CD14-positive monocyte (primary cell): Measurements from ENCODE around the gene AGBL1. TPM values are rescaled to one million over a fixed set of nuclear protein-coding genes. Genes with fewer than 3 reads are reported as not detected.

Experiments
- DNase-seq, 3 donors: peaks; one replicate each; pipeline ENCODE4 v3.0.0-alpha.2; 2011 to 2022
- H2AFZ ChIP-seq: 2 replicates; pipeline ENCODE4 v1.6.0; 2012; ENCODE audit warnings: mild to moderate bottlenecking, low read depth, low read length, inconsistent platforms; ENCODE audit not compliant: insufficient read depth, poor library complexity, severe bottlenecking
- H3K27ac ChIP-seq, 2 donors: 1 replicate in 1 of 2; 2 replicates in 1 of 2; pipeline ENCODE4 v1.5.1; 2012 to 2013; ENCODE audit warnings: low read length in 2 of 2, control low read depth in 1 of 2, inconsistent platforms in 1 of 2, low read depth in 1 of 2, mild to moderate bottlenecking in 1 of 2
- H3K27me3 ChIP-seq, 2 donors: one replicate each; pipeline versions ENCODE4 v1.6.0 to v1.6.1; 2011 to 2013; ENCODE audit warnings: low read length in 2 of 2; ENCODE audit not compliant: control insufficient read depth in 2 of 2, insufficient read depth in 2 of 2
- H3K36me3 ChIP-seq, 2 donors: replicated peaks in 1 of 2; 1 replicate in 1 of 2; 2 replicates in 1 of 2; pipeline versions ENCODE4 v1.5.1 to v1.6.1; 2012 to 2013; ENCODE audit warnings: low read length in 2 of 2, control low read depth in 1 of 2, inconsistent platforms in 1 of 2, mild to moderate bottlenecking in 1 of 2; ENCODE audit not compliant: insufficient read depth in 2 of 2, control insufficient read depth in 1 of 2
- H3K4me1 ChIP-seq, 2 donors: 1 replicate in 1 of 2; 2 replicates in 1 of 2; pipeline versions ENCODE4 v1.5.1 to v1.6.1; 2012 to 2013; ENCODE audit warnings: low read length in 2 of 2, control low read depth in 1 of 2, inconsistent platforms in 1 of 2, mild to moderate bottlenecking in 1 of 2, moderate library complexity in 1 of 2; ENCODE audit not compliant: insufficient read depth in 2 of 2, control insufficient read depth in 1 of 2
- H3K4me2 ChIP-seq: replicated peaks from 2 replicates; pipeline ENCODE3; 2012; ENCODE audit warnings: low read length, moderate library complexity, mild to moderate bottlenecking; ENCODE audit not compliant: poor library complexity, severe bottlenecking; ENCODE audit errors: extremely low read depth
- H3K4me3 ChIP-seq, 3 experiments: fragments of 200-600 bp in 1 of 3; sonication (generic) in 1 of 3; replicated peaks in 1 of 3; 1 replicate in 2 of 3; 2 replicates in 1 of 3; pipeline ENCODE4 v1.5.1; 2011 to 2013; ENCODE audit warnings: low read length in 3 of 3, mild to moderate bottlenecking in 3 of 3, control low read depth in 2 of 3, low read depth in 2 of 3, inconsistent platforms in 1 of 3, moderate library complexity in 1 of 3
- H3K79me2 ChIP-seq: 2 replicates; pipeline ENCODE4 v1.6.0; 2012; ENCODE audit warnings: mild to moderate bottlenecking, control low read depth, inconsistent platforms, low read length, moderate library complexity; ENCODE audit not compliant: insufficient read depth
- H3K9ac ChIP-seq: 2 replicates; pipeline ENCODE4 v1.6.0; 2017; ENCODE audit warnings: low read length, mild to moderate bottlenecking; ENCODE audit not compliant: insufficient read depth, poor library complexity, severe bottlenecking
- H3K9me3 ChIP-seq, 2 donors: replicated peaks in 1 of 2; 1 replicate in 1 of 2; 2 replicates in 1 of 2; pipeline versions ENCODE4 v1.5.1 to v1.6.1; 2012 to 2013; ENCODE audit warnings: low read length in 2 of 2, control low read depth in 1 of 2; ENCODE audit not compliant: control insufficient read depth in 1 of 2, insufficient read depth in 1 of 2
- H4K20me1 ChIP-seq: 2 replicates; pipeline ENCODE4 v1.6.0; 2012; ENCODE audit warnings: mild to moderate bottlenecking, low read length, control low read depth, moderate library complexity; ENCODE audit not compliant: insufficient read depth
- H3K27ac Mint-ChIP-seq, 7 donors: one replicate each; pipeline ENCODE4 v1.8.0; 2020; ENCODE audit warnings: mild to moderate bottlenecking in 7 of 7, mixed read lengths in 7 of 7, moderate library complexity in 6 of 7, inconsistent platforms in 2 of 7
- H3K27me3 Mint-ChIP-seq, 3 donors: one replicate each; pipeline ENCODE4 v1.8.0; 2021 to 2022; ENCODE audit warnings: low read depth in 3 of 3, mild to moderate bottlenecking in 3 of 3, mixed read lengths in 3 of 3, moderate library complexity in 3 of 3, inconsistent platforms in 1 of 3
- H3K36me3 Mint-ChIP-seq, 2 donors: one replicate each; pipeline ENCODE4 v1.8.0; 2020; ENCODE audit warnings: mixed read lengths in 2 of 2, inconsistent platforms in 1 of 2, mild to moderate bottlenecking in 1 of 2
- H3K4me1 Mint-ChIP-seq: one replicate; pipeline ENCODE4 v1.8.0; 2020; ENCODE audit warnings: mild to moderate bottlenecking, mixed read lengths
- H3K4me3 Mint-ChIP-seq, 2 donors: one replicate each; pipeline ENCODE4 v1.8.0; 2020; ENCODE audit warnings: mild to moderate bottlenecking in 2 of 2, mixed read lengths in 2 of 2, moderate library complexity in 1 of 2
- H3K9me3 Mint-ChIP-seq, 7 donors: one replicate each; pipeline ENCODE4 v1.8.0; 2020 to 2022; ENCODE audit warnings: mixed read lengths in 7 of 7, mild to moderate bottlenecking in 6 of 7, moderate library complexity in 6 of 7, inconsistent platforms in 2 of 7
- CTCF ChIP-seq: fragments of 200-600 bp; IDR thresholded peaks from one replicate; pipeline ENCODE4 v1.8.0; 2022; ENCODE audit warnings: antibody characterized with exemption, mild to moderate bottlenecking
- WGBS: methylation state at CpG from one replicate; pipeline ENCODE4 v1.1.5; 2013; ENCODE audit warnings: missing lambda C conversion rate; ENCODE audit not compliant: insufficient coverage; 5-methylcytosine and 5-hydroxymethylcytosine counted together
- intact Hi-C, 2 donors: fragments of 100-400 bp; cut with micrococcal nuclease; formaldehyde crosslinking; loops; one replicate each; pipeline versions ENCODE4 v1.15.0 to v1.15.1; 2023
- polyA plus RNA-seq, 3 donors: library from polyadenylated mRNA; depleted of rRNA in 1 of 3; unstranded in 2 of 3; stranded (reverse) in 1 of 3; fragments of 300-500 nt in 2 of 3; fragments of >200 nt in 1 of 3; fragmentation: Illumina TruSeq in 2 of 3; gene quantifications; 1 replicate in 2 of 3; 2 replicates in 1 of 3; pipeline ENCODE4 v1.2.3, GENCODE V29; 2012 to 2021

Gene AGBL1
- polyA plus RNA-seq, 3 donors = not detected

- Histone ChIP-seq H3K27me3 (no peaks in the 10 kb centered on the region), H3K79me2 (no peaks in the 10 kb centered on the region), H3K27ac (no peak overlapping the region), H3K36me3 (no peaks in the 10 kb centered on the region), H3K4me1 (no peaks in the 10 kb centered on the region), H4K20me1 (no peaks in the 10 kb centered on the region), H3K4me2 (no peak overlapping the region), H3K9ac (no peak overlapping the region), H3K9me3 (no peaks in the 10 kb centered on the region), H2AFZ (no peak overlapping the region), H3K4me3 (no peak overlapping the region)
- WGBS = no CpG with 5 or more reads among the region's 3 CpGs
- Mint-ChIP-seq H3K27ac (peak overlapping the region in 1 of 7 donors; percentile 42), H3K36me3 (no peaks in the 10 kb centered on the region), H3K4me3 (no peak overlapping the region), H3K9me3 (peaks cover 0 to 3% (median 0%) of the 10 kb centered on the region in 7 donors), H3K4me1 (no peaks in the 10 kb centered on the region), H3K27me3 (peaks cover 0 to 2% (median 0%) of the 10 kb centered on the region in 3 donors)
- no peak for TF ChIP-seq CTCF
- DNase-seq = no peak
- intact Hi-C loops = no loop called here
Measured at GRCh38 chr15:86201313-86202008, 121.8 kb downstream of the AGBL1 start.

GRCh38 chr15:86203462-86203861, 123.8 kb downstream of the AGBL1 start:
- Mint-ChIP-seq H3K36me3 (no peaks in the 10 kb centered on the region), H3K4me3 (no peak overlapping the region), H3K27me3 (peaks cover 0 to 2% (median 0%) of the 10 kb centered on the region in 3 donors), H3K9me3 (peaks cover 0 to 8% (median 0%) of the 10 kb centered on the region in 7 donors), H3K27ac (no peak overlapping the region), H3K4me1 (no peaks in the 10 kb centered on the region)
- intact Hi-C loops = no loop called here
- no peak overlapping the region for H2AFZ ChIP-seq
- H3K27me3 ChIP-seq = no peaks in the 10 kb centered on the region
- TF ChIP-seq CTCF = no peak
- H3K27ac ChIP-seq = no peak overlapping the region
- no peak overlapping the region for H3K4me3 ChIP-seq
- no peaks in the 10 kb centered on the region for H3K9me3 ChIP-seq
- no peaks in the 10 kb centered on the region for H3K4me1 ChIP-seq
- no peak overlapping the region for H3K4me2 ChIP-seq
- H3K36me3 ChIP-seq = no peaks in the 10 kb centered on the region
- DNase-seq = no peak
- no CpG with 5 or more reads among the region's 2 CpGs for WGBS
- no peaks in the 10 kb centered on the region for H3K79me2 ChIP-seq
- no peaks in the 10 kb centered on the region for H4K20me1 ChIP-seq
- H3K9ac ChIP-seq = no peak overlapping the region
